GOT3 (cell line): ENCODE measurements around the gene CXCL17.

Source experiments
- DNase-seq: peaks from one replicate; lab custom pipeline; 2025; ENCODE audit warnings: mixed read lengths; lab: John Stamatoyannopoulos, UW

Gene CXCL17

GRCh38 chr19:42423462-42424344 lies 19.0 kb downstream of the CXCL17 start:
- DNase-seq = peak; percentile 49

DNA sequence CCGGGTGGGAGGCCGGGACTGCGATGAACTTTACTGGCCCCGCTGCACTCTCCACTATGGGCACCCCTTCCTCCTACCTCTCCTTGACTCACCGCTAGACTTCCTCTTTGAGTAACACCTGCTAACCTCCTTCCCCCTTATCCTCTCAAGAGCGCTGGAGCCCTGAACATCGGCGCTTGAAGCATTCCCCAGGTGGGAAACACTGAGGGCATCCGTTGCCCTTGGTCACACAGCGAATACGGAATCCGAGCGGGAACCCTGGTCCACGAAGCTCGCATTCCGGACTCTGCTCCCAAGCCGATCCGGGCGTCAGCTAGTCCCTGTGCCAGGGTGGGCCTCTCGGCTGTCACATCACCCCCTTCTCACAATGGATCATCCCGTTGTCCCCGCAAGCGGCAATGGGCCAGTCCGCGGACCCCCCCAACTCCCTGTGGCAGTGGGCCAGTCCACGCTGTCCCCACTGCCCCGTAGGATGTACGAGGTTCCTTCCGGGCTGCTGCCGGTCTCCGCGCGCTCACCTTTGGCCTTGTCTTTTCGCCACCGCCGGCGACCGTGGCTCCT lies 19.8 kb downstream of the CXCL17 start:
- DNase-seq = no peak

DNA sequence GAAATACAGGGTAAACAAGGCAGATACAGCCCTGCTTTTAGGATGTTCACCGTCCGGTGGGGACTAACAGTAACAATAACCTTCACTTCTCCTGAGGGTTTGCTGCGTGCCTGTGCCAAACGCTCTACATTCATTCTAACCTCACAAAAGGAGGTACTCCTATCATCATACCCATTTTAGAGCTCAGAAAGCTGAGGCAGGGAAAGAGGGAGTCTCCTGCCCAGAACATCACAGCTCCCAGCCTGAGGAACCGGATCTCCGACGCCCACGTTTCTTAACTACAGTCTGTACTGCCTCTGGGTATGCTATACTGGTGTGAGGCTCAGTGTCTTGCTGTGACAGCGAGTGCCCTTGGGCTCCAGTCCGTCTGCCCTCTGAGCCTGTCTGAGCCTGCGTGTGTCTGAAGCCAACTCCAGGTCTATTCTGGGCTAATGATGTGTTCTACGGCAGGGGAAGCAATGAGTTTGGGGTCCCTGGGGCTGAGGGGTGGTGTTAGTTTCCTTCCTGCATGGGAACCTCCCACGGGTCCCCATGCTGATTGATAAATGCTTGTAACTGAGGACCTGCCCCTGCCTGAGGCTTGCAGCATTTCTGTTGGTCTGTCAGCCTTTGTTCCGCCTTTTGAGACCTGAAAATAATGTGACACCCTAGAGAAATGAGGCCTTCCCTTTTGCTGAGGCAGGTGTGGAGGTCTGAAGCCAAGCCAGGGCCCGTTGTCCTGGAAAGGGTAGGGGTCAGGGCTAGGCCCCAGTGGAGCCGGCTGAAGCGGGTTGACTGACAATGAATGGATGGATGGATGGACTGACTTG lies 20.4 kb downstream of the CXCL17 start:
- DNase-seq = no peak

DNA sequence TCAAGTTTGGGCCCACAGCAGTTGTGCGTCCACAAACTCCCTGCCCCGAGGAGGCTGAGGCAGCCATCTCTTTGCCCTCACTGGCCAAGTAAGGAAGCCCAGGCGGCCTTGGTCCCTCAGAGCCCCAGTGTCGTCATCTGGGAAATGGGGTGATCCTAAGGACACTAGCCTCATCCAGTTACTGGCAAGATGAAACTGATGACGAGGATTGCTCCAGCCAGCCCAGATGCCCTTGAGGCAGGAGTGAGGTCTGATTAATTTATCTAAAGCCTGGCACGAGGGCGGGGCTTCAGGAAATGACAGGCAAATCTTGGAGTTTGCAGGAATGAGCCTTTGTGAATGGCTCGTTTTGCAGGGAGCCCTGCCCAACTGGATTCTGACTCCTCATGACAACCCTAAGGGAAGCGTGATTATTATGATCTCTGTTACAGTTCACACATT lies 21.1 kb downstream of the CXCL17 start:
- no peak for DNase-seq

- no peak for DNase-seq
Observed at GRCh38 chr19:42421101-42421500, 21.6 kb downstream of the CXCL17 start.

DNA sequence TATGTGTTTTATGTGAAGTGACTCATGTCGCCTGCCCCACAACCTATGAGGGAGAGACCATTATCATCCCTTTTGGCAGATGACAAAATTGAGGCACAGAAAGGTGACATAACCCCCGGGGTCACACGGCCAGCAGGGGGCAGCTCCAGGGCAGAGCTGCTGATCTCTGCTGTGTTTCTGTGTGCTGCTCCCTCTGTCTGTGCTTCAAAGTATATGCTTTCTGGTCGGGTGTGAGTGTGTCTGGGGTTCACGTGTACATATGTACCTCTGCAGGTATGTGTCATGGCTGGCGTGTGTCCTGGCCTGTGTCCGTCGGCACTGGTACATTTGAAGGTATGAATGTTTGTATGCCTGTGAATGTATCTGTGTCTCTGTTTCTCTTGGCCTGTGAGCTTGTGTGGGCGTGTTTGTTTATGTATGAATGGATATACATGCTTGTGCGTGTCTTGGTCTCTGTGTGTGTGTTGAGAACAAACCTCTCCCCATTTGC lies 22.6 kb downstream of the CXCL17 start:
- no peak for DNase-seq

DNA sequence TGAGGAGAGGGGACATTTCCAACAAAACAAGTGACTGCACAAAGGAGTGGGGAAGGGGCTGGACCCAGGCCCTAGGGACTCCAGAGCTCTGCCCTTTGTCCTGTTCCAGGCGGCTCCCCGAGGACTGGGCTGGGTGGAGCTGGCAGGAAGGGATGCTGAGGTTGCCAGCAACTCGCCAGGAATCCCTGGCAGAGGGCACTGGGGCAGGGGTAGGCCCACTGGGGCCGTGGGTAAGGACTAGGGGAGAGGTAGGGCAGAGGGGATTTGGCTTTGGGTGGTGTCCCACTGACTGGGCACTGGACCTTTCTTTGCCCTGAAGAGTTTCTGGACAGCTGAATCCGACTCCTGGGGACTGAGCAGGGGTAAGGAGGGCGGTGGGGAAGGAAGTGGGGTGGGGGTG lies 23.4 kb downstream of the CXCL17 start:
- no peak for DNase-seq

- no peak for DNase-seq
Observed at GRCh38 chr19:42412661-42413076, 30.1 kb downstream of the CXCL17 start.

DNA sequence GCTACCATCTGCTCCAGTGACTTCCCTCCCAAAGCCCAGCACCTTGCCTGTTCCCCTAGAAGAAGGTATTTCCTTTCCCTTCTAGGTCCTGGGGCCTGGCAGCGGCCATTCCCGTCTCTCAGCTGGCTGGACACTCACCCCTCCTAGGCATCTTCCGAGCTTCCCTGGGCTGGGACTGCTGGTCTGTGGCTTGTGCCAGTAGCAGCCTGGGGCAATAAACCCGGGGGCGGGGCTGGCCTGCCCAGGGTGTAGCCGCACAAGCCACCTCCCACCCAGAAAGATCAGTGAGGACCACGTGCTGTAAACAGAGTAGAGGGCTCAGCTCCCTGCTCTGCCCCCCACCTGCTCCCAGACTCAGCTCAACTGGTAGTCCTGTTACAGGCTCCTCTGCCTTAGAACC lies 30.5 kb downstream of the CXCL17 start:
- DNase-seq = no peak

DNA sequence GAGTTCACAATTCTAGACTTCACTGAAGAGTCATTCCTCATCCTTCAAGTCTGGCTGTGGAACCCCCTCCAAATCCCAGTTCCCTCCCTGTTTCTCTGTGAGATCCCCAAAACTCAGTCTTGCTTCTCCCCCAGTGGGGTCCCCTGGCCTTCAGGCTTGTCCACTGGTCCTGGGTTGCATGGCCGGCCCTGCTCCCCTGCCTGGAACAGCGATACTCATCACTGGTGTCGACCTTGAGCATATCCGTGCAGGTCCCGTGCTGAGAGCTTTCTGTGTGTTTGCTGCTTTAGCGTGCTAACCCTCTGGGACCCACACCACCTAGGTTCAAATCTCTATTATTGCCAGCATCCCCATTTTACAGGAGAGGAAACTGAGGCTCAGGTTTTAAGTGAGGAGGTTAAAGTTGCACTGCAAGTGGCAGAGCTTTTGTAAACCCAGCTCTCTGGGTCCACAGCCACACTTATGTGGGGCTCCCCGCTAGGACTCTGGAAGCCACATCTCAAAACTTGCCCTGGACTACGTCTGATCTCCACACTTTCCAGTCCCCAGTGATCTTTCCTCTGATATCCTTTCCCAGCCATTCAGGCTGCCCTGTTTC lies 31.1 kb downstream of the CXCL17 start:
- DNase-seq = no peak

DNA sequence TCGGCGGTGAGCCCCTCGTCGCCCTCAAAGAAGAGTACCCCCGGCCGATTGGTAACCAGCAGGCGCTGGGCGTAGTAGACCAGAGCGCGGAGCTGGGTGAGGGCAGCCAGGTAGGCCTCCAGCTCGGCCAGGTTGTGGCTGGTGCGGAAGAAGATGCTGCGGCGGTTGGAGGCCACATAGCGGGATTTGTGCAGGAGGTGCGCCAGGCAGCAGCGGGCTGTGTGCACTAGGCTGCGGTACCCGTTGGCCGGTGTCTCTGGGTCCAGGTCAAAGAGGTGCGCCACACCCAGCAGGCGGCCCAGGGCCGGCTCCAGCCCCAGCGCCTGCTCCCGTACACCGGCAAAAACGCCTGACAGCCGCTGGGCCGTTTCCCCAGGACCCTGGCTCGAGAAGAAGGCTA lies 32.4 kb downstream of the CXCL17 start:
- DNase-seq = no peak

DNA sequence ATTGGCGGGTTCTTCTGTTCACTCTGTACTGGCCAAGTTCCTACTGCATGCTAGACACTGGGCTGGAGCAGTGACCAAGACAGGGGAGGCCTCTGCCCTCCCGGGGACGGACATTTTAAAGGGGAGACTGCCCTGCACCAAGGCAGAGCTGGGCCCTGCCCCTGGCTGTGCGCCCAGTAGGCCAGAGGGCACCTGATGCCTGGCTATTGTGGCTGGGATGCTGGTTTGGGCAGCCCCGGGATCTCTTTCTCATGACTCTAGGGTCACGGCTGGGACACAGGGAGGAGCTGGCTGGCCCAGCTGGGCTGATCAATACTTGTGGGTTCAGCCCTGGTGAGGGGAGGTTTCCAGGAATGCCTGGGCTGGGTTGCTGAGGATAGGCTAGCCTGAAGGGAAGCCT lies 33.3 kb downstream of the CXCL17 start:
- no peak for DNase-seq

- no peak for DNase-seq
Observed at GRCh38 chr19:42407816-42408175, 35.0 kb downstream of the CXCL17 start.

DNA sequence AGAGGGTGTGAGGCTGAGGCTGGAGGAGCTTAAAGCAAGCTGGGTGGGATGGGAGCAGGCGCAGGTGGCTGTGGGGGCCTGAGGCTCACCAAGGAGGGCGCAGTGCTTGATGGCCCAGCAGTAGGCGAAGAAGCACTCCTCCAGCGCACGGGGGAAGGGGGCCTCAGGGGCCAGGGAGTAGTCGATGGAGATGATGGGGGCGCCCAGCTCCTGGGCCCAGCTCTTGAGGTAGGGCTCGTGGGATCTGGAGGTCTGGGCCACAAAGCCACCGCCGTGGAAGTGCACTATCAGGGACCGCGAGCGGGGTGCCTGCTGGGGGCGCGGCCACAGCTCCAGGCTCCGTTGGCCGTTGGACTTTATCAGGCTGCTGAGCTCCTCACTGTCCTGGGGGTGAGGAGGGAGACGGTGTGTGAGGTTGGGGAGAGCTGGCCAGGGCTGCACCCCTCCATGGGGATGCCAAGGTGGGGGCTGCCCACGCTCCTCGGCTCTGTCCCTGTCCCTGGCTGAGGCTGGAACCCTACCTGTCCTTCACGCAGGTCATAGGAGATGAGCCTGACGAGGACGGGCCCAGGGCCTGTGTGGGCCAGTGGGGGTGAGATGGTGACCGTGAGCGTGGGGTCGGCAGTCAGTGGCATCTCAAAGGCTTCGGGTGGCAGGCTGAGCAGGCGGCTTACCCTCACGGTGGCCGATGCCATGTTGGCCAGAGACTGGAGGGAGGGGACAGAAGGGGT lies 35.5 kb downstream of the CXCL17 start:
- no peak for DNase-seq

DNA sequence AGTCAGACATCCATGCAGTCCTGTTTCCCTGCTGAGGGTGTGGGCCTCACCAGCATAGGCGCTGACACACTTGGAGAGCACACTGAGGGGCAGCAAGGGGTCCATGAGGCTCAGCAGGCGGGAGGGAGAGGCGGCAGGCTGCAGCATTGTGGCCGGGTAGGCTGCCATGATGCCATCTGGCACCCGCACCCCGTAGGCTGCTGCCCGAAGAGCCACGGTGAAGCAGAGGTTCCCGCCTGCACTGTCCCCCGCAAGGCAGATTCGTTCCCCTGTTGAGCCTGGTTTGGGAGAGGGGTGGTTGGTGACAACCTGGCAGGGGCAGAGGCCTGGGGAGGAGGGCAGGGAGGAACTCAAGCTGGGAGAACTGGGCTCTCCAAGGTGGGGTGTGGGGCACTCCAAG lies 36.6 kb downstream of the CXCL17 start:
- DNase-seq = no peak

DNA sequence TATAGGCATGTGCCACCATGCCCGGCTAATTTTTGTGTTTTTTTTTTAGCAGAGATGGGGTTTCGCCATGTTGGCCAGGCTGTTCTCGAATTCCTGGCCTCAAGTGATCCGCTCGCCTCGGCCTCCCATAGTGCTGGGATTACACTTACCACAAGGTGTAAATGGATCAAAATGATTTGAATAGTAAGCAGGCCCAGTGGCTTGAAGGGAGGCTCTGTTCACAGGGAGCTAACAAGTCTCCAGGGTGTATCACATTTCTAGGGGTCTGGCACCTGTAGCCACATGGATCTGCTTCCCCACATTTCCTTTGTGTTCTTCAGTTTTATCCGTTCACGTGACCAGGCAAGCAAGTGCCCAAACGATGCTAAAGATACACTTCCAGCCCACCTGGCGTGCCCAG lies 39.2 kb downstream of the CXCL17 start:
- DNase-seq = no peak

DNA sequence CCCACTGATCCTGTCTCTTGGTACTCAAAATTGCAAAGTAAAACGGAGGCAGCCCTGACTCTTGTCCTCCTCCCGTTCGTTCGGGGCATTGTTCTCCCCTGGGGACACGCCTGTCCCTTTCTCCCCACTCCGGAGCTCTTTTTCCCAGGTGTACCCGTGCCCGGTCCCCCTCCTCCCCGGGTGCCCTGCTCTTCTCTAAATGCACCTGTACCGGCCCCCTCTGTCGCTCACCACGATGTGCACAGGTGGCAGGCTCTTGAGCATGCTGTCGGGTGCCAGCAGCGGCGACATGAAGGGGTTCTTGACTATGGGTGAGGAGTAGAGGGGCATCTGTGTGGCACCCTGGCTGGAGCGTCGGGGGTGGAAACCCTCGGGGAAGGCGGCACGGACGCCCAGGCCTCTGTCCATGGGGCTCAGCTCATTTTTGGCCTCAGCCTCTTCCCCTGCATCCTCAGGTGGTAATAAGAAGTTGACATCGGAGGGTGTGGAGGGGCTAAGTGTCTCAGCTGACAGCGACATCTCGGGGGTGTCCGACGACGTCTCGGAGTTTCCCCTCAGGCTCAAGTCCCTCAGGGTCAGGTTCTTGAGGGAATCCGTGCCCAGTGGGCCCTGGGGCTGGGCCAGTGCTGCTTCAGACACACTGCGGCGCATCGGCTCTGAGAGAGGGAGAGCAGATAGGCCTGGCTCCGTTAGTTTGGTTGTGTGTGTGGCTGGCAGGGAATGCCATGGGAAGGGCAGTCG lies 40.2 kb downstream of the CXCL17 start:
- DNase-seq = no peak

DNA sequence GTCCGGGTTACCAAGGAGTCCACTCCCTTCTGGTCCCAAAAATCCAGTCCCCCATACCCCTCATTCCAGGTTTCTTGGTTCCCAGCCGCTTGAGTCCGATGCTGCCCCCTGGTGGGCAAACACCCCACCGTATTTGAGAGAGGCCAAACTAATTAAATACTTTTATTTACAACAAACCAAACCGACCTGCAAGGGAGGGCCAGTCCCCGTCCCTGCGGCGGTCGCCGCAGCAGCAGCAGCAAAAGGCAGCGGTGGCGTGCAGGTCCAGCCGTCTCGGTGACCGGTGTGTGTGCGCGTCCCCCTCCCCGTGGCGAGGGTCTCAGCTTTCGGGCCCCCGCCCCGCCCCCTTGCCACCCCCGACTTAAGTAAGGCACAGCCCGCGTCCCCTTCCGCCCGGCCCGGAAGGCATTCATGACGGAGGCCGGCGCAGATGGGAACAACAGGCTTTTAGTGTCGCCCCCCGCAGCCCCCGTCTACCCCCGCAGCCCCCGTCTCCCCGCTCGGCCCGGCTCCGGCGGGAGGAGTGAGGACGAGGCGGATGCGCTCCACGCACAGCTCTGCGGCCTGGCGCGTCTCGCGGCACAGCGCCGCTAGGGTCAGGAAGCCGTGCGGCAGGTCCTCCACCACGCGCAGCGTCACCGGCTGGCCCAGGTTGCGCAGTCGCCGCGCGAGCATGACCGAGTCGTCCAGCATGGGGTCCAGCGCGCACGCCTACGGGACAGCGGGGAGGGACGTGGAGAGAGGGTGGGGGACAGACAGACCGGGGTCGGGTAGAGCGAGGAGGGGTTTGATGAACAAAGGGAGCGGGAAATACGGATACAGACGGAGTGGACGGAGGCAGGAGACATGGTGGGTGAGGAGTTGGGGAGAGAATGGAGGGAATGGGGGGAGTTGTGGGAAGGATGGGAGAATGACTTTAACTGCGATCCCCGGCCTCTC lies 41.1 kb downstream of the CXCL17 start:
- DNase-seq = peak; percentile 35

DNA sequence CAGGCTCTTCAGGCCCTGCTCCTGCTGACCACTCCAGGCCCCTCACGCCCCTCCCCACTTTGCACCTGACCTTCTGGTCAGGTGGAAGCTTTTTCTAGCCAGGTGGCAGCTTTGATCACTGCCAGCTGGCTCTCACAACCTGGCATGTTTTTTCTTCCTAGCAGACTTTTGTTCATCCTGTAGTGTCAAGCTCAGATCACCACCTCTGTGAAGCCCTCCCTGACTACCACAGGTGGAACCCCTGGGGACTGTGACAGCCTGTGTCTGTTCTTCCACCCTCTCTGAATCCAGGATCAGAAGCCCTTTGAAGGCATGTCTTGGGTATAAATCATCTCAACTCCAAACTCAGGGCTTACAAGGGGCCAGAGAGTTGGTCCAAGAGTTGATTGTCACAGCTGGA lies 42.3 kb downstream of the CXCL17 start:
- no peak for DNase-seq
